Activated CD8-positive, alpha-beta memory T cell treated with anti-CD3 and anti-CD28 coated beads, Interleukin-2, amount 50 U/mL, for 24 hours (primary cell): ENCODE measurements around the gene PRKCE.
A peak's percentile ranks its signal among the peaks of the same experiment; 100 is the strongest.

Experiments
- DNase-seq: peaks from one replicate; pipeline ENCODE4 v3.0.0-alpha.2; 2020; ENCODE audit errors: extremely low read depth

Gene PRKCE

GRCh38 chr2:45755585-45756335, 104.3 kb downstream of the PRKCE start:
- DNase-seq = no peak

- no peak for DNase-seq
These were observed 106.5 kb downstream of the PRKCE start for GRCh38 chr2:45758018-45758417.

- no peak for DNase-seq
These were observed 107.9 kb downstream of the PRKCE start for GRCh38 chr2:45759310-45759851.

- DNase-seq = no peak
These were observed 110.2 kb downstream of the PRKCE start for GRCh38 chr2:45761635-45762034.

GRCh38 chr2:45763255-45763654, 111.8 kb downstream of the PRKCE start:
- DNase-seq = no peak

GRCh38 chr2:45763797-45764196, 112.3 kb downstream of the PRKCE start:
- DNase-seq = no peak

- DNase-seq = no peak
These were observed 113.7 kb downstream of the PRKCE start for GRCh38 chr2:45765007-45765727.

- no peak for DNase-seq
These were observed 114.3 kb downstream of the PRKCE start for GRCh38 chr2:45765728-45766254.

GRCh38 chr2:45768208-45768607, 116.7 kb downstream of the PRKCE start:
- DNase-seq = no peak

- DNase-seq = no peak
These were observed 117.6 kb downstream of the PRKCE start for GRCh38 chr2:45769056-45769455.

- DNase-seq = no peak
These were observed 118.5 kb downstream of the PRKCE start for GRCh38 chr2:45769854-45770576.

- DNase-seq = no peak
These were observed 119.3 kb downstream of the PRKCE start for GRCh38 chr2:45770811-45771210.

- DNase-seq = no peak
These were observed 119.8 kb downstream of the PRKCE start for GRCh38 chr2:45771261-45771660.

GRCh38 chr2:45772038-45772437, 120.6 kb downstream of the PRKCE start:
- DNase-seq = no peak

- DNase-seq = no peak
These were observed 122.4 kb downstream of the PRKCE start for GRCh38 chr2:45773909-45774308.

- DNase-seq = no peak
These were observed 123.3 kb downstream of the PRKCE start for GRCh38 chr2:45774688-45775244.

- DNase-seq = no peak
These were observed 124.9 kb downstream of the PRKCE start for GRCh38 chr2:45776160-45776955.

- no peak for DNase-seq
These were observed 126.7 kb downstream of the PRKCE start for GRCh38 chr2:45777996-45778719.

GRCh38 chr2:45778720-45779171, 127.3 kb downstream of the PRKCE start:
- peak; percentile 29 for DNase-seq
